Stimulated activated memory B cell treated with anti-CD40 and anti-IgM and Interleukin-4, amounts not matched to agents 10 μg/mL and 1 μg/mL and 100 μg/mL, for 72 hours (primary cell): ENCODE results near the gene TBPL1.

Source experiments
- ATAC-seq: fragments of 150-1000 bp; cut with Tn5 transposase; 2 replicates; pipeline ENCODE4 v1.10.0; 2021
- H3K27ac Mint-ChIP-seq: one replicate; pipeline ENCODE4 v1.8.0; 2022; ENCODE audit warnings: mild to moderate bottlenecking, mixed read lengths
- H3K27me3 Mint-ChIP-seq: one replicate; pipeline ENCODE4 v1.8.0; 2022; ENCODE audit warnings: mixed read lengths
- H3K36me3 Mint-ChIP-seq: one replicate; pipeline ENCODE4 v1.8.0; 2022; ENCODE audit warnings: mixed read lengths
- H3K4me1 Mint-ChIP-seq: one replicate; pipeline ENCODE4 v1.8.0; 2022; ENCODE audit warnings: mixed read lengths
- H3K4me3 Mint-ChIP-seq: one replicate; pipeline ENCODE4 v1.8.0; 2022; ENCODE audit warnings: mild to moderate bottlenecking, moderate library complexity, mixed read lengths
- H3K9me3 Mint-ChIP-seq: one replicate; pipeline ENCODE4 v1.8.0; 2022; ENCODE audit warnings: mixed read lengths

The TBPL1 gene

DNA sequence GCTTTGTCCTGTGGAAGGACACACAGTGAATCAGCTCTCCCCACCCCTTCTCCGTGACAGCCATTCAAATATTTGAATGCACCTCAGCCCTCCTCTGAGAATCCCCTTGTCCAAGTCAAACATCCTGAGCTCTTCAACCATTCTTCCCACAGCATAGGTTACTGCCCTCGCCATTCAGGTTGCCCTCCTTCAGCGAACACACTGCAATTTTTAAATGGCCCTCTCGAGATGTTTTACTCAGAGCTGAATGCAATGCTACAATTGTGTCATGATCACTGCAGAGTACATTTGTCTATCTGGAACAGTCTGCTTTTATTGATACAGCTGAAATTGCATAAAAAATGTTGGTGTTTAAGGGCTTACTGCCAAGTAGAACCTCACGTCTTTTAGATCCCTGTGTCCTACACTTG is 50.5 kb downstream of the TBPL1 start:
- Mint-ChIP-seq H3K4me3 (no peak overlapping the region), H3K27me3 (peaks cover 39% of the 10 kb centered on the region), H3K4me1 (no peaks in the 10 kb centered on the region), H3K9me3 (no peaks in the 10 kb centered on the region), H3K27ac (no peak overlapping the region), H3K36me3 (no peaks in the 10 kb centered on the region)
- ATAC-seq: no peak

DNA sequence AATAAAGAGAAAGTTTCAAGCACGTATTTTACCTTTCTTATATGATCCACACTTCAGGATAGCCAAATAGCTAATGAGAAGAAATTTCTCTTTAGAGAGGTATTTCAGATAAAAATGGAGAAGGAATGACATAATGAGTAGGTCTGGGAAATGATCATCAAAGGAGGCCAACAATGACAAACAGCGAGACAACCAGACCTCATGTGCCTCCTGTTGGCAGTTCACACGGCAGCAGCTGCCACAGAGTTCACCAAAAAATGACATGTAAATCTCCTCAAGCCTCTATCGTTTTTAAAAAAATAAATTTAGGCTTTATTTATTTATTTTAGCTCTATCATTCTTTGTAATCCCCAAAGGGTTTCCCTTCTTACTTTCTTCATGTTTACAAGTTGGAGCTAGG is 51.7 kb downstream of the TBPL1 start:
- H3K27me3 Mint-ChIP-seq: peaks cover 39% of the 10 kb centered on the region
- no peaks in the 10 kb centered on the region for H3K4me1 Mint-ChIP-seq
- H3K9me3 Mint-ChIP-seq: no peaks in the 10 kb centered on the region
- ATAC-seq: no peak
- H3K4me3 Mint-ChIP-seq: no peak overlapping the region
- no peak overlapping the region for H3K27ac Mint-ChIP-seq
- H3K36me3 Mint-ChIP-seq: no peaks in the 10 kb centered on the region

DNA sequence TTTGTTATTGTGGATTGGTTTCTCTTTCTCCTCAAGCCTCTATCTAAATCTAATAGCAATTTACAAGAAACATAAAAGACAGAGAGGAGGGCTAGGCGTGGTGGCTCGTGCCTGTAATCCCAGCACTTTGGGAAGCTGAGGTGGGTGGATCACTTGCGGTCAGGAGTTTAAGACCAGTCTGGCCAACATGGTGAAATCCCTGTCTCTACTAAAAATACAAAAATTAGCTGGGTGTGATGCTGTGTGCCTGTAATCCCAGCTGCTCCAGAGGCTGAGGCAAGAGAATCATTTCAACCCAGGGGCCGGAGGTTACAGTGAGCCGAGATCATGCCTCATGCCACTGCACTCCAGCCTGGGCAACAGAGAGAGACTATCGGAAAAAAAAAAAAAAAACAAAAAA is 52.8 kb downstream of the TBPL1 start:
- Mint-ChIP-seq H3K27ac (no peak overlapping the region), H3K9me3 (no peaks in the 10 kb centered on the region), H3K36me3 (no peaks in the 10 kb centered on the region), H3K4me3 (no peak overlapping the region), H3K4me1 (no peaks in the 10 kb centered on the region), H3K27me3 (peaks cover 39% of the 10 kb centered on the region)
- ATAC-seq: no peak

GRCh38 chr6:134007077-134007476 is 54.1 kb downstream of the TBPL1 start:
- Mint-ChIP-seq H3K27ac (no peak overlapping the region), H3K9me3 (no peaks in the 10 kb centered on the region), H3K4me1 (no peaks in the 10 kb centered on the region), H3K4me3 (no peak overlapping the region), H3K27me3 (peaks cover 39% of the 10 kb centered on the region), H3K36me3 (no peaks in the 10 kb centered on the region)
- no peak for ATAC-seq

- H3K4me1 Mint-ChIP-seq: no peaks in the 10 kb centered on the region
- no peak for ATAC-seq
- no peak overlapping the region for H3K27ac Mint-ChIP-seq
- no peaks in the 10 kb centered on the region for H3K36me3 Mint-ChIP-seq
- no peak overlapping the region for H3K4me3 Mint-ChIP-seq
- peaks cover 31% of the 10 kb centered on the region for H3K27me3 Mint-ChIP-seq
- no peaks in the 10 kb centered on the region for H3K9me3 Mint-ChIP-seq
These were observed 56.9 kb downstream of the TBPL1 start for GRCh38 chr6:134009876-134010275.

GRCh38 chr6:134010400-134010799 is 57.4 kb downstream of the TBPL1 start:
- Mint-ChIP-seq H3K27me3 (peaks cover 32% of the 10 kb centered on the region), H3K4me1 (no peaks in the 10 kb centered on the region), H3K4me3 (no peak overlapping the region), H3K27ac (no peak overlapping the region), H3K36me3 (no peaks in the 10 kb centered on the region), H3K9me3 (no peaks in the 10 kb centered on the region)
- no peak for ATAC-seq

DNA sequence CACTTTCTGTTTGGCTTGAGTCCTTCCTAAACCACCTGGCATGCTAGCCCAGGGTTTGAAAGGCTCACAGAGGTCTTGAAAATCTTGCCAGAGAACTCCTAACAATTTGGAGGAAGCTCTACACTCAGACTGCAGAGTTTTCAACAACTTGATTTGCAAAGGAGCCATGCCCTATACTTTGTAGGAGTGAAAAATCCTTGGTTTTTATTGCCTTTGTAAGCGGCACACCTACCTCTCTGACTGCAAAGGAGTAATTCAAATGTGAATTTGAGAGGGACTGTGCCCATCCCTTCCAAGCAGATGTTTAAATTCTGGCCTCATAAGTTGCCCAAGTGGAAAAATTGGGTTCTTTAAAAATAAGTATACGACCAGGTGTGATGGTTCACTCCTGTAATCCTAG is 58.0 kb downstream of the TBPL1 start:
- H3K4me1 Mint-ChIP-seq: no peaks in the 10 kb centered on the region
- no peak for ATAC-seq
- no peak overlapping the region for H3K4me3 Mint-ChIP-seq
- no peaks in the 10 kb centered on the region for H3K9me3 Mint-ChIP-seq
- H3K36me3 Mint-ChIP-seq: no peaks in the 10 kb centered on the region
- peaks cover 27% of the 10 kb centered on the region for H3K27me3 Mint-ChIP-seq
- no peak overlapping the region for H3K27ac Mint-ChIP-seq

GRCh38 chr6:134014588-134015137 is 61.6 kb downstream of the TBPL1 start:
- H3K27me3 Mint-ChIP-seq: peaks cover 15% of the 10 kb centered on the region
- H3K36me3 Mint-ChIP-seq: no peaks in the 10 kb centered on the region
- H3K9me3 Mint-ChIP-seq: no peaks in the 10 kb centered on the region
- ATAC-seq: no peak
- H3K4me3 Mint-ChIP-seq: no peak overlapping the region
- H3K27ac Mint-ChIP-seq: no peak overlapping the region
- no peaks in the 10 kb centered on the region for H3K4me1 Mint-ChIP-seq

GRCh38 chr6:134015719-134016557 is 62.9 kb downstream of the TBPL1 start:
- ATAC-seq: no peak
- Mint-ChIP-seq H3K27me3 (peaks cover 15% of the 10 kb centered on the region), H3K4me1 (peaks cover 2% of the 10 kb centered on the region), H3K27ac (no peak overlapping the region), H3K36me3 (no peaks in the 10 kb centered on the region), H3K9me3 (no peaks in the 10 kb centered on the region), H3K4me3 (no peak overlapping the region)

DNA sequence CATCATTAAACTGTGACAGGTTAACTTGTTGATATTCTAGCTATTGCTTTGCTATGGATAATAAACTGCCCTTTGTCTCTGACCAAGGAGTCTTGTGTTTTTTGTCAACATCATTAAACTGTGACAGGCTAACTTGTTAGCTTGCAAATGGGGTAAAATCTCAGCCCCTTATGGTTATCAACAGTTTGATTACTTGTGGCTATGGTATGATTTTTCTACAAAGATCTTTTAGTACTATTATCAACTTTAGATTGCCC is 63.5 kb downstream of the TBPL1 start:
- Mint-ChIP-seq H3K4me3 (no peak overlapping the region), H3K36me3 (no peaks in the 10 kb centered on the region), H3K27me3 (peaks cover 15% of the 10 kb centered on the region), H3K9me3 (no peaks in the 10 kb centered on the region), H3K27ac (no peak overlapping the region), H3K4me1 (peaks cover 8% of the 10 kb centered on the region)
- ATAC-seq: no peak

- H3K36me3 Mint-ChIP-seq: no peaks in the 10 kb centered on the region
- no peaks in the 10 kb centered on the region for H3K9me3 Mint-ChIP-seq
- H3K4me1 Mint-ChIP-seq: peaks cover 14% of the 10 kb centered on the region
- H3K4me3 Mint-ChIP-seq: no peak overlapping the region
- no peaks in the 10 kb centered on the region for H3K27me3 Mint-ChIP-seq
- no peak for ATAC-seq
- no peak overlapping the region for H3K27ac Mint-ChIP-seq
These were observed 67.0 kb downstream of the TBPL1 start for GRCh38 chr6:134020071-134020470.

DNA sequence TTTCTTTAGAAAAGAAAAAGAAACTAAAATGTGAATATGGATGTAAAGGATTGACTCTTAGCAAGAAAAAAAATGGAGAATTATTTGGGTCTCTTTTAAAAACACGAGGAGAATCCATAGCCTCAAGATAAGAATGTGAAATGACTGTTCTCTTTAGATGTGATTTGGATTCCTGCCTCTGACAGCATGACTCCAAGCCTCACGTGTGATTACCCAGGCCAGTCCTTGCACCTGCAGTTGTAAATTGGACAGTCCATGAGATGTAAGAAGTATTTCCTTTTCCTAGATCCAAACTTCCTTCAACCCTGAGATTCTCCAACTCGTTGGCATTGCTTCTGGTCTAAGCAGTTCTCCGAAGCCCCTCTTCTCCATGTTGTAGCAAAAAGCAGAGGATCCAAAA is 67.5 kb downstream of the TBPL1 start:
- no peaks in the 10 kb centered on the region for H3K9me3 Mint-ChIP-seq
- H3K27me3 Mint-ChIP-seq: no peaks in the 10 kb centered on the region
- peaks cover 14% of the 10 kb centered on the region for H3K4me1 Mint-ChIP-seq
- ATAC-seq: no peak
- no peaks in the 10 kb centered on the region for H3K36me3 Mint-ChIP-seq
- H3K27ac Mint-ChIP-seq: no peak overlapping the region
- H3K4me3 Mint-ChIP-seq: no peak overlapping the region

GRCh38 chr6:134020968-134021367 is 67.9 kb downstream of the TBPL1 start:
- H3K4me1 Mint-ChIP-seq: peaks cover 14% of the 10 kb centered on the region
- no peaks in the 10 kb centered on the region for H3K36me3 Mint-ChIP-seq
- ATAC-seq: no peak

GRCh38 chr6:134021396-134022122 is 68.5 kb downstream of the TBPL1 start:
- ATAC-seq: peak; percentile 36
- H3K36me3 Mint-ChIP-seq: no peaks in the 10 kb centered on the region
- H3K27ac Mint-ChIP-seq: no peak overlapping the region
- peaks cover 14% of the 10 kb centered on the region for H3K4me1 Mint-ChIP-seq
- no peak overlapping the region for H3K4me3 Mint-ChIP-seq
- no peaks in the 10 kb centered on the region for H3K27me3 Mint-ChIP-seq
- H3K9me3 Mint-ChIP-seq: no peaks in the 10 kb centered on the region

More at GRCh38 chr6:134020968-134021367, 67.9 kb downstream of the TBPL1 start:
- no peak overlapping the region for H3K27ac Mint-ChIP-seq
- H3K4me3 Mint-ChIP-seq: no peak overlapping the region
- H3K9me3 Mint-ChIP-seq: no peaks in the 10 kb centered on the region
- no peaks in the 10 kb centered on the region for H3K27me3 Mint-ChIP-seq

DNA sequence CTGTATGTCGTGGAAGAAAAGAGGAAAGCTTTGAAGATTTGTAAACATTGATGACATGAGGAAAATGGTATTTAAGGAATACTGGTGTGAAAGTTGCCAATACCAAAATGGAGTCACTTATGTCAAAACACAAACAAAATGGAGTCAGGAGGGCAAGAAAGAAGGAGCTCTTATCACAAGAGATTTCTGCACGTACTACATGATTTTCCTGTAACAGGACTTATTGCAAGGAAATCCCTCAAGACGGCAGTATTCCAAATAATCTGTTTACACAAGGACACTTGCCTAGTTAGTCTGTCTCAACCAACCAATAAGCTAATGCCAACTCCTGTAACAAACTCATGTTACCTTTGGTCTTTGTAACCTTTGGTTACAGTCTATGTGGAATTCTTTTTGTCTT is 69.6 kb downstream of the TBPL1 start:
- no peak overlapping the region for H3K4me3 Mint-ChIP-seq
- no peaks in the 10 kb centered on the region for H3K27me3 Mint-ChIP-seq
- H3K36me3 Mint-ChIP-seq: no peaks in the 10 kb centered on the region
- peaks cover 14% of the 10 kb centered on the region for H3K4me1 Mint-ChIP-seq
- ATAC-seq: no peak
- no peak overlapping the region for H3K27ac Mint-ChIP-seq
- no peaks in the 10 kb centered on the region for H3K9me3 Mint-ChIP-seq

DNA sequence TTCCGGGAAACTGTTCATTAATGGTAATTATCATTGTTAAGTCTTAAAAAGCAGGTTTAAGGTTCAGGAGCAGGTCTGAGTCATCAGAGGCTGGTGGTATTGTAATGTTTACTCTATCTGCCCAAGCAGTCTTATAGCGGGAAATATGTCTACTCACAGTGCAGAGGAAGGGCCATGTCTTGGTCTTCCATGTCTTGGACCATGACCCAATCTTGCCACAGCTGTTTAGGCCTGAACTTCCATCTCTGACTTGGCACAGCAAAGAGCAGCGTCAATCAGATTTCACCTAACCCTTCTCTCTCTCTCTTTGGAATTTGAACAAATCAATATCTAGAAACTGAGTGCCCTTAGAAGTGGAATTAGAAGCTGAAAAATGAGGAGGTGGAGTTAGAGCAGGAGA is 73.6 kb downstream of the TBPL1 start:
- H3K36me3 Mint-ChIP-seq: no peaks in the 10 kb centered on the region

More for the DNA sequence above, 73.6 kb downstream of the TBPL1 start:
- Mint-ChIP-seq H3K27me3 (no peaks in the 10 kb centered on the region), H3K4me3 (no peak overlapping the region), H3K4me1 (peaks cover 6% of the 10 kb centered on the region), H3K27ac (no peak overlapping the region), H3K9me3 (no peaks in the 10 kb centered on the region)
- no peak for ATAC-seq
